ENCODE data around the gene RPP40.
A peak's percentile ranks its signal among the peaks of the same experiment; 100 is the strongest.

RPP40 gene

GRCh38 chr6:5031150-5031549 lies 27.3 kb upstream of the RPP40 start:
- DNase-seq (ENCODE audit: low read depth), result no peak
- no peak for TF ChIP-seq CTCF (conservative IDR thresholded peaks at IDR 0.05; ENCODE audit: control insufficient read depth, insufficient read depth, low read depth, low read length)
- no peak overlapping the region for H3K4me3 ChIP-seq (ENCODE audit: control insufficient read depth, low read depth, low read length)

GRCh38 chr6:5030596-5031136 lies 26.8 kb upstream of the RPP40 start:
- TF ChIP-seq CTCF (conservative IDR thresholded peaks at IDR 0.05; ENCODE audit: control insufficient read depth, insufficient read depth, low read depth, low read length), result peak; percentile 68
- no peak overlapping the region for H3K4me3 ChIP-seq (ENCODE audit: control insufficient read depth, low read depth, low read length)
- peak; percentile 86 for DNase-seq (ENCODE audit: low read depth)

- no peak overlapping the region for H3K4me3 ChIP-seq (ENCODE audit: control insufficient read depth, low read depth, low read length)
- no peak for TF ChIP-seq CTCF (conservative IDR thresholded peaks at IDR 0.05; ENCODE audit: control insufficient read depth, insufficient read depth, low read depth, low read length)
- no peak for DNase-seq (ENCODE audit: low read depth)
Measured at GRCh38 chr6:5029609-5030008, 25.8 kb upstream of the RPP40 start.

- no peak overlapping the region for H3K4me3 ChIP-seq (ENCODE audit: control insufficient read depth, low read depth, low read length)
- no peak for TF ChIP-seq CTCF (conservative IDR thresholded peaks at IDR 0.05; ENCODE audit: control insufficient read depth, insufficient read depth, low read depth, low read length)
- DNase-seq (ENCODE audit: low read depth), result no peak
Measured at GRCh38 chr6:5028921-5029320, 25.1 kb upstream of the RPP40 start.

GRCh38 chr6:5028301-5028700 lies 24.5 kb upstream of the RPP40 start:
- DNase-seq (ENCODE audit: low read depth), result no peak
- TF ChIP-seq CTCF (conservative IDR thresholded peaks at IDR 0.05; ENCODE audit: control insufficient read depth, insufficient read depth, low read depth, low read length), result no peak
- no peak overlapping the region for H3K4me3 ChIP-seq (ENCODE audit: control insufficient read depth, low read depth, low read length)

- DNase-seq (ENCODE audit: low read depth), result peak; percentile 33
- peak overlapping the region; percentile 58 for H3K4me3 ChIP-seq (ENCODE audit: control insufficient read depth, low read depth, low read length)
- no peak for TF ChIP-seq CTCF (conservative IDR thresholded peaks at IDR 0.05; ENCODE audit: control insufficient read depth, insufficient read depth, low read depth, low read length)
Measured at GRCh38 chr6:5025911-5026819, 22.3 kb upstream of the RPP40 start.
